ENCODE results near the gene C3orf18.

C3orf18 gene

DNA sequence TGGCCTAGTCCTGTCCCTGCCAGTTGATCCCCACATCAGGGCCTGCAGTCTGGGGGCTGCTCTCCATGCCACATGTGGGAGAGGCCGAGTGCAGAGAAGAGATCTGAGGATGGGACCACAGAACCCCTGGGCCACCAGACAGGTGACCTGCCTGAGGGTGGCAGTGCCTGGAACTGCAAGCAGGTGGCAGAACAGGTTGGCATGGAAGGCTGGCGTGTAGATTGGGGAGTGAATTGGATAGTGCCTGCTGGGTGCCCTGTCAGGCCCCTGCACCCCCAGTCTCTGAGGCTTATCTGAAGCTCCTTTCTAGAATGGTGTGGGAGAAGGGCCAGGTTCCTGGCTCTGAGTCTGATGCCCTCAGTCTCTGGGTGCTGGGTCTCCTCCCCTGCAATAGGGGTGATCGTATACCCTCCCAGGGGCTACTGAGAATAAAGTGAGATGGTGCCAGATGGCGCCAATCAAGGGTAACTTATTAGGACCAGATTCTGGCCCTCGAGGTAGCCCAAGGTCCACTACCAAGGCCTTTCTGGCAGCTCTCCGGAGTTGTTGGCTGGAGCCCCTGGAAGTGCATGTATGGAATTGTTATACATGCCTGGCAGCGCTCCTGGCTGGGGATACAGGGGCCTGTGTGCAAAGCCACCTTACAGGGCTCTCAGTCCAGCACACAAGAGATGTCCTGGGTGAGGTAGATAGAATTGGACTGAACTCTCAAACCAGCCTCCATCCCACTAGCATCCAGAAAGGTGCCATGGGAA is 15.7 kb downstream of the C3orf18 start:
- no peak for DNase-seq (ENCODE audit: extremely low read depth in 1 of 2, low read depth in 1 of 2)

GRCh38 chr3:50551054-50551659 is 16.4 kb downstream of the C3orf18 start:
- no peak for DNase-seq (ENCODE audit: extremely low read depth in 1 of 2, low read depth in 1 of 2)

- DNase-seq (ENCODE audit: extremely low read depth in 1 of 2, low read depth in 1 of 2): peak in 1 of 2 donors; percentile 53
These were observed 17.3 kb downstream of the C3orf18 start for GRCh38 chr3:50550079-50550736.

DNA sequence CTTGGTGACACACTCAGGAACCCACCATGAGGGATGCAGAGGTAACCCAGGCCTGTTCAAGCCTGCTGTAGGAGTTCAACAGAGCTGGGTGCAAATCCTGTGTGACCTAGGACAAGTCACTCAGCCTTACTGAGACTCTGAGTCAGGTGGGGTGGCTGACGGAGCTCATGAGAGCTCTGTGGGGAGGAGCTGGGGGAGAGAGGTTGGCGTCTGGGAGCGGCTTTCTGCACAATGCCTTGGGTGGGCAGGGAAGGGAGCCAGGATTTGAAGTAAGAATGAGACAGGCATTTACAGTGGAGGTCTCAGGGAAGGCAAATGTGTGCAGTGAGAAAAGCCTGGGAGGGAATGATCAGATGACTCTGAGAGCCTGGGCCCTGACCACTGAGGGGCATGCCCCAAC is 18.3 kb downstream of the C3orf18 start:
- no peak for DNase-seq (ENCODE audit: extremely low read depth in 1 of 2, low read depth in 1 of 2)

DNA sequence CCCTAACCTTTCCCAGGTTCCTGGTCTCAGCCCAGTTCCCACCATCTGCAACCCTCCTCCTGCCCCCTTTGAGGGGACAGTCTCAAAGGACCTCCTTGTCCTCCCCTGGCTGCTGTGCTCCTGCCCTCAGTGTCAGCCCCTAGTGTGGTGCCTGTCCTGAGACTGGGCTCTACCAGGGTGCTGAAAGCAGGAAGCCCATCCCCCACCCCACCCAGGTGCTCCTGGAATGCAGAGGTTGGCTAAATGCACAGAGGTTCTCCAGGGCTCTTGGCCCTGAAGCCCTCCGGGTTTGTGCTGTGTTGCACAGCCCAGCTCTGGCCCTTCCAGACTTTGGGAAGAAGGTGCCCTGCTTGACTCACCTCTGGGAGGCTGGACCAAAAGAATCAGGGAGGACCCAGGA is 21.8 kb downstream of the C3orf18 start:
- no peak for DNase-seq (ENCODE audit: extremely low read depth in 1 of 2, low read depth in 1 of 2)

GRCh38 chr3:50542177-50543034 is 25.1 kb downstream of the C3orf18 start:
- DNase-seq (ENCODE audit: extremely low read depth in 1 of 2, low read depth in 1 of 2): peak in 1 of 2 donors; percentile 36

DNA sequence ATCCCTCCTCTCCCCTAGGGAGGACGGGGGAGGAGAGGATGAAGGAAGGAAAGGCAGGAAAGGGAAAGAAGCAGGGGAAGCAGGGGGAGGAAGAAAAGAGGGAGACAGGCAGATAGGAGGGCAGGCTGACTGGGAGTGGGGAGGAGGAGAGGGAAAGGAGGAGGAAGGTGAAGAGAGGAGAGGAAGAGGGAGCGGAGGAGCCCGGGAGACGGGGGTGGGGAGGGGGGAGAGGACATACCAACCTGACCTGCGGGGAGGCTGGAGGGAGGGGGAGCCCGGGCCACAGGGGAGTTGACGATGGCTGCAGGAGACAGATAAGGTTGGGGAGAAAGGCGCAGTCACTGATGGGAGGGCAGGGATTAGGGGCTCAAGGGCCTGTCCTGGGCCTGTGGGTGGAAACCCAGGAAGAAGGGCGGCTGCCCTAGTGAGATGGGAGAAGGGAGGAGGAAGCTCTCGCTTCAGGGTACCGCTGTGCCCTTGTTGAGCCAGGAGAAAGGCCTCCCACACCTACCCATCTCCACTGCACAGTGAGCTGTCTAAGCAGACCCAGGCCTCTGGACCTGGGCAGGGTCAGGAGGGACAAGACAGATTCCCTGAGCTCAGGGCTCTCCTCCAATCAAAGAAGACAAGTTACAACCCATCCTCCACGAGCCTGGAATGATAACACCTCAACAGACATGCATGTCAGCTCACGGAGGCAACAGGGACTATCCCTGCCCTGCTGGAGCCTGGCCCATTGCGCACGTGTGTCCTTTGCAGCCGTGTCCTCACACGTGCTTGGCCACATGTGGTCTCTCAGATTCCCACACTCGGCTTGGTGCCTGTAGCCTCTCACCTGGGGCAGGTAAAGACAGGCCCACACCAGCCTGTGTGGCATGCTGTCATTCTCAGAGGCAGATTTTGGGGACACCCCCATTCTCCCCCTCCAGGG is 27.9 kb downstream of the C3orf18 start:
- no peak for DNase-seq (ENCODE audit: extremely low read depth in 1 of 2, low read depth in 1 of 2)

DNA sequence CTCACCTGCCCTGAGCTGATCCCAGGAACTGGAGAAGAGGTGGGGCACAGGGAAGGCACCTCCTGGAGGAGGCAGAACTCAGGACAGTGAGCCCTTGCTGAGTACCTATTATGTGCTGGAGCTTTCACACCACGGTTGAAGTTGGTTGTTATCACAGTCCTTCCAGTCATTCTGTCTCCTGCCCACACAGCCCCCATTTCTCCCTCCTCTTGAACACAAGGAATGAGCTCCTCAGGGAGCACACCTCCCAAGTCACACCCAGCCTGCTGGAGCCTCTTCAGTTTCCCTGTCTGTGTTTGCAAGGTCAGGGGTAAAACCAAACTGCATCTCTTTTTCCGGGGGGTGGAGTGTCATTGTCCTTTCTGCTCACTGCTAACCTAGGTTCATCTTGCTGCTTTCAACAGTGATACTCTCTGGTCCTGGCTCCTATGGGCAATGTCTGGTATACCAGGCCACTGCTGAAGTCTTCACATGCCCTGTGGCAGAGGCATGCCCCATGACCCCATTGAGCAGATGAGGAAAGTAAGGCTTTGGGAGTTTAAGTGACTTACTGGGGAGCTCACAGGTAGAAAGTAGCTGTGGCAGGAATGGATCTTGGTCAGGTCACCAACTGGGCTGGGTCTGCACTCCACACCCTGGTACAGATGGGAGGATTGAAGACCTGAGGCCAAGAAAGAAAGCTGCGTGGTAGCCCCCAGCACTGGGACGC is 30.0 kb downstream of the C3orf18 start:
- DNase-seq (ENCODE audit: extremely low read depth in 1 of 2, low read depth in 1 of 2): no peak

- DNase-seq (ENCODE audit: extremely low read depth in 1 of 2, low read depth in 1 of 2): no peak
These were observed 30.9 kb downstream of the C3orf18 start for GRCh38 chr3:50536471-50537180.

DNA sequence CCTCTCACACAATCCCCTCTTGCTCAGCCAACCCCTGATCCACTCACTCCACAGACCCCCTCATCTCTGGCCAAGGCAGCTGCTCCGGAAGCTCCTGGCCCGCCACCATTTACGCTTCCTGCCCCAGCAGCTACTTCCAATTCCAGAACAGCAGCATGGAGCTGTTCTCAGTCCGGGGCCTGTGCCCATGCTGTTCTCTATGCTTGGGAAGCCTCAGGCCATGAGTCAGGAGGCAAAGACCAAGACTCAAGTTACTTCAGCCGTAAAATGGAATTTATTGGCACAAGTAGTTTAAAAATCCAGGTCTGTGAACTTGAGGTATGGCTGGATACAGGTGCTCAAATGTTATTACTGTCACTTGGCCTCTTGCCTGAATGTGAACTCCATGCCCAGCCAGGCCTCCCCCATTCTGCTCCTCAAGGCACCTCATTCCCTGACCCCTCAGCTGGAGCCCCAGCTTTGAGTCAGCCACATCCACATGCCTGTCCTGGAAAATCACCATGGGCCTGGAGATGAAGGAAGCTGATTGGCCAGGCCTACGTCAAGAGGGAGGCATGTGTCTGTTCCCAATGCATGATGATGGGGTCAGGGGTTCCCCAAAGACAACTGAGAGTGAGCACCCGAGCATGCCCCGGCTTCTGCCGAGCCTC is 32.7 kb downstream of the C3orf18 start:
- DNase-seq (ENCODE audit: extremely low read depth in 1 of 2, low read depth in 1 of 2): no peak

GRCh38 chr3:50533807-50534461 is 33.6 kb downstream of the C3orf18 start:
- DNase-seq (ENCODE audit: extremely low read depth in 1 of 2, low read depth in 1 of 2): no peak

DNA sequence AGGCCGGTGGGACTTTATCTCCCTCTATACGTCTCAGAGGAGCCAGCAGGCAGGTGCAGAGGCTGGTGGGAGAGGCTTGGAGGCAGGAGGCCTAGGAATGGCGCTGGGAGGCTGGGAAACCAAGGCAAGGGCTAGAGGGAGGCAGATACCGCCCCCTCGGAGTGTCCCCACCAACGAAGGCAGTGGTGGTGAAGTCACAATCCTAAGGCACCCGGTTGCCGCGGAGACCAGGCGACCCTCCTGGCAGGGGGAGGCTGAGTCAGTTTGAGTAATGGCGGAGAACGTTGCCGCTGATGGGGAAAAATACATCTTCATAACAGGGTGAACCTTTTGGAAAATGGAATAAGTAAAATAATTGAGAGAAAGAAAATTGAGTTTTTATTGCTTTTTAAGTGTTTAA is 34.2 kb downstream of the C3orf18 start:
- DNase-seq (ENCODE audit: extremely low read depth in 1 of 2, low read depth in 1 of 2): no peak

DNA sequence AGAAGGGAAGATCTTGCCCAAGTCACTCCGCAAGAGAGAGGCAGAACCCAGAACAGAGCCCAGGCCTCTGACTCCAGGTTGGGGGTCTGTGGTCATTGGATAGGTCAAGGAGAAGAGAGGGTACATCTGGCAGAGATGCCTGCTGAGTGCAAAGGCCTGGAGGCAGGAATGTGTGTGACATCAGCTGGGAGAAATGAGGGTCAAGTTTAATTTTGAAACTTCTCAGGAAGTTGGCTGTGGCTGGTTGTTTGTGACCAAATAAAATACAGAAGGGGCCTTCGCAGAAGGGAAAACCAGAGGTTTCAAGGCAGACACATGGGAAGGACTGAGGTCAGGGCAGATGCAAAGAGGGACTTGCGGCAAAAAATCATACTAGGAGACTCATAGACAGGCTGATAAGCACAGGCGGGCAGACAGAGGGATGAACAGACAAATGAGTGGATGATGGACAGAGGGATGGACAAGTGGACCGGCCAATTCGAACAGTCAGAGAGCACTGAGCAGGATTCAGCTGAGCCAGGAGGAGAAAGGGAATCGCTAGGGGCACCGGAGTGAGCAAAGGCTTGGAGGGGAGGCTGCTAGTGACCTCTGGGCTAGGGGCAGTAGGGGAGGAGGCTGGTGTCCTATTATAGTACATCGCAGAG is 35.4 kb downstream of the C3orf18 start:
- no peak for DNase-seq (ENCODE audit: extremely low read depth in 1 of 2, low read depth in 1 of 2)

- DNase-seq (ENCODE audit: extremely low read depth in 1 of 2, low read depth in 1 of 2): no peak
These were observed 36.3 kb downstream of the C3orf18 start for GRCh38 chr3:50531201-50531600.

- DNase-seq (ENCODE audit: extremely low read depth in 1 of 2, low read depth in 1 of 2): no peak
These were observed 37.3 kb downstream of the C3orf18 start for GRCh38 chr3:50530001-50530970.

DNA sequence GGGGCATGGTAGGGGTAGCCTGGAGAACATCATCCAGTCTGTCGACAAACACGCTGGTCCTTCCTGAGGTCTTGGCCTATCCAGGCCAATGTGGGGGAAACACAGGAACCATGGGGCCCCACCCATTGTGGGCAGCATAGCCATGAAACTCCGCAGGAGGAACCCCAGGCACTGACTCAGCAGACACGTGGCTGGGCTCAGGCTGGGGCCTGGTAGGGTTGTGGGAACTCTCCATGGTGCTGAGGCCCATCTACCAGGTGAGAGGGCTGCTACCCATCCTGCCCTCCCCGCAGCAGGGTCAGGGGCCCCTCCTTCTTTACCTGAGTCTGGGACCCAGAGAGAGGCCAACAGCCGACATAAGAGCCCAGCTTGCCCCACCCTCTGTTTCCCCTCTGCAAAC is 41.6 kb downstream of the C3orf18 start:
- DNase-seq (ENCODE audit: extremely low read depth in 1 of 2, low read depth in 1 of 2): peak in 1 of 2 donors; percentile 11
